Activated CD8-positive, alpha-beta T cell treated with anti-CD3 and anti-CD28 coated beads for 36 hours (primary cell): ENCODE measurements around the gene HDAC10. TPM values are rescaled to one million over a fixed set of nuclear protein-coding genes. Genes with fewer than 3 reads are reported as not detected.
A peak's percentile ranks its signal among the peaks of the same experiment; 100 is the strongest.

Experiments
- ATAC-seq: fragments of 200-7000 bp; cut with Tn5 transposase; one replicate; pipeline ENCODE4 v1.10.0; 2021; ENCODE audit warnings: mild to moderate bottlenecking, moderate library complexity
- CTCF ChIA-PET: fragments of 350-600 bp; sonication (Branson Sonifier 250); formaldehyde crosslinking; loops from one replicate; lab custom pipeline; 2021; ENCODE audit warnings: antibody characterized with exemption; lab: Charles Lee
- POLR2A ChIA-PET: fragments of 350-600 bp; sonication (Branson Sonifier 250); formaldehyde crosslinking; loops from one replicate; lab custom pipeline; 2021; ENCODE audit warnings: antibody characterized with exemption; lab: Charles Lee
- DNase-seq: peaks from one replicate; pipeline ENCODE4 v3.0.0-alpha.2; 2020
- H3K27ac Mint-ChIP-seq: one replicate; pipeline ENCODE4 v1.8.0; 2021; ENCODE audit warnings: mild to moderate bottlenecking, mixed read lengths
- H3K27me3 Mint-ChIP-seq: one replicate; pipeline ENCODE4 v1.8.0; 2021; ENCODE audit warnings: mixed read lengths
- H3K36me3 Mint-ChIP-seq: one replicate; pipeline ENCODE4 v1.8.0; 2021; ENCODE audit warnings: low read depth, mixed read lengths
- H3K4me1 Mint-ChIP-seq: one replicate; pipeline ENCODE4 v1.8.0; 2021; ENCODE audit warnings: low read depth, mixed read lengths
- H3K4me3 Mint-ChIP-seq: one replicate; pipeline ENCODE4 v1.8.0; 2021; ENCODE audit warnings: mild to moderate bottlenecking, moderate library complexity, mixed read lengths
- H3K9me3 Mint-ChIP-seq: one replicate; pipeline ENCODE4 v1.8.0; 2021; ENCODE audit warnings: mixed read lengths
- CTCF ChIP-seq: fragments of 200-600 bp; IDR thresholded peaks from one replicate; pipeline ENCODE4 v1.8.0; 2022; ENCODE audit warnings: antibody characterized with exemption, mild to moderate bottlenecking
- intact Hi-C: fragments of 100-400 bp; cut with micrococcal nuclease; formaldehyde crosslinking; loops from one replicate; pipeline ENCODE4 v1.10.0; 2022
- total RNA-seq, 2 experiments: library from RNA; stranded (reverse); gene quantifications; one replicate each; pipeline ENCODE4 v1.2.3, GENCODE V29; 2021

The HDAC10 gene
- total RNA-seq, 2 experiments from 2014 or later, result 43.0 to 44.3 TPM

GRCh38 chr22:50253046-50253915 lies 2.2 kb upstream of the HDAC10 start:
- Mint-ChIP-seq H3K27me3 (no peaks in the 10 kb centered on the region), H3K4me3 (no peak overlapping the region), H3K4me1 (peaks cover 10% of the 10 kb centered on the region), H3K36me3 (no peaks in the 10 kb centered on the region), H3K9me3 (no peaks in the 10 kb centered on the region), H3K27ac (no peak overlapping the region)
- intact Hi-C loops, result loop anchor here (5.0 kb wide), 1 partner anchor 89 kb away; the partner anchor contains the start of gene PPP6R2
- ATAC-seq (no peak), DNase-seq (no peak)
- no peak for TF ChIP-seq CTCF
- CTCF ChIA-PET, result interaction anchor here (0.6 to 3.3 kb wide), 15 partner anchors 9 to 367 kb away, joined by 3 to 33 read pairs (median 3); partner anchors contain the start of gene DENND6B
- POLR2A ChIA-PET, result interaction anchor here (0.6 to 3.1 kb wide), 2 partner anchors 7 to 19 kb away, joined by 3 to 13 read pairs; no protein-coding TSS in a partner anchor

GRCh38 chr22:50252082-50253045 lies 1.3 kb upstream of the HDAC10 start:
- intact Hi-C loops, result loop anchor here (5.0 kb wide), 1 partner anchor 90 kb away; the partner anchor contains the start of gene PPP6R2
- Mint-ChIP-seq H3K27ac (no peak overlapping the region), H3K36me3 (peaks cover 4% of the 10 kb centered on the region), H3K4me3 (peak overlapping the region; percentile 44), H3K4me1 (peaks cover 13% of the 10 kb centered on the region), H3K27me3 (no peaks in the 10 kb centered on the region), H3K9me3 (no peaks in the 10 kb centered on the region)
- peak; percentile 57 for TF ChIP-seq CTCF
- DNase-seq (peak; percentile 86), ATAC-seq (peak; percentile 63)
- CTCF ChIA-PET, result interaction anchor here (0.6 to 3.3 kb wide), 21 partner anchors 9 to 368 kb away, joined by 3 to 33 read pairs (median 4); partner anchors contain the start of genes DENND6B, MAPK12 and SCO2
- POLR2A ChIA-PET, result interaction anchor here (0.5 to 3.1 kb wide), 5 partner anchors 8 to 90 kb away, joined by 3 to 13 read pairs (median 5); no protein-coding TSS in a partner anchor

- H3K27ac Mint-ChIP-seq, result no peak overlapping the region
- peaks cover 13% of the 10 kb centered on the region for H3K4me1 Mint-ChIP-seq
- DNase-seq (no peak), ATAC-seq (no peak)
- no peaks in the 10 kb centered on the region for H3K9me3 Mint-ChIP-seq
- peak overlapping the region; percentile 44 for H3K4me3 Mint-ChIP-seq
- no peaks in the 10 kb centered on the region for H3K27me3 Mint-ChIP-seq
- peaks cover 7% of the 10 kb centered on the region for H3K36me3 Mint-ChIP-seq
- POLR2A ChIA-PET, result interaction anchor here (0.7 to 3.1 kb wide), 6 partner anchors 12 to 274 kb away, joined by 3 to 13 read pairs (median 5); partner anchors contain the start of gene SCO2
- intact Hi-C loops, result loop anchor here (5.0 kb wide), 1 partner anchor 91 kb away; the partner anchor contains the start of gene PPP6R2
- CTCF ChIA-PET, result interaction anchor here (1.0 to 3.3 kb wide), 15 partner anchors 9 to 370 kb away, joined by 3 to 33 read pairs (median 6); partner anchors contain the start of genes DENND6B, MAPK12 and SCO2
- no peak for TF ChIP-seq CTCF
These were observed 514 bp upstream of the HDAC10 start for GRCh38 chr22:50251477-50252081.

- Mint-ChIP-seq H3K4me1 (peaks cover 18% of the 10 kb centered on the region), H3K36me3 (peaks cover 11% of the 10 kb centered on the region), H3K9me3 (no peaks in the 10 kb centered on the region), H3K4me3 (peak overlapping the region; percentile 85), H3K27me3 (no peaks in the 10 kb centered on the region), H3K27ac (no peak overlapping the region)
- ATAC-seq (no peak), DNase-seq (no peak)
- intact Hi-C loops, result loop anchor here (5.0 kb wide), 1 partner anchor 92 kb away; the partner anchor contains the start of gene PPP6R2
- TF ChIP-seq CTCF, result no peak
- CTCF ChIA-PET, result interaction anchor here (1.0 to 3.3 kb wide), 7 partner anchors 10 to 275 kb away, joined by 3 to 33 read pairs (median 6); partner anchors contain the start of genes MAPK12 and SCO2
- POLR2A ChIA-PET, result interaction anchor here (0.6 to 3.1 kb wide), 8 partner anchors 11 to 275 kb away, joined by 3 to 13 read pairs (median 3); partner anchors contain the start of genes LMF2, NCAPH2 and SCO2
These were observed 863 bp downstream of the HDAC10 start for GRCh38 chr22:50250249-50250554.
